HG03457 (cell line): ENCODE measurements around the gene SSR3.
"Not testable (repeated sequence)": the region's sequence is repeated elsewhere in the genome, so short reads cannot be mapped to it uniquely, and the experiment has no call there.

Experiments
- ATAC-seq: cut with Tn5 transposase; IDR thresholded peaks from one replicate; pipeline ENCODE4 v1.9.1; 2021; ENCODE audit warnings: moderate number of reproducible peaks; ENCODE audit not compliant: unreplicated experiment

The SSR3 gene

DNA sequence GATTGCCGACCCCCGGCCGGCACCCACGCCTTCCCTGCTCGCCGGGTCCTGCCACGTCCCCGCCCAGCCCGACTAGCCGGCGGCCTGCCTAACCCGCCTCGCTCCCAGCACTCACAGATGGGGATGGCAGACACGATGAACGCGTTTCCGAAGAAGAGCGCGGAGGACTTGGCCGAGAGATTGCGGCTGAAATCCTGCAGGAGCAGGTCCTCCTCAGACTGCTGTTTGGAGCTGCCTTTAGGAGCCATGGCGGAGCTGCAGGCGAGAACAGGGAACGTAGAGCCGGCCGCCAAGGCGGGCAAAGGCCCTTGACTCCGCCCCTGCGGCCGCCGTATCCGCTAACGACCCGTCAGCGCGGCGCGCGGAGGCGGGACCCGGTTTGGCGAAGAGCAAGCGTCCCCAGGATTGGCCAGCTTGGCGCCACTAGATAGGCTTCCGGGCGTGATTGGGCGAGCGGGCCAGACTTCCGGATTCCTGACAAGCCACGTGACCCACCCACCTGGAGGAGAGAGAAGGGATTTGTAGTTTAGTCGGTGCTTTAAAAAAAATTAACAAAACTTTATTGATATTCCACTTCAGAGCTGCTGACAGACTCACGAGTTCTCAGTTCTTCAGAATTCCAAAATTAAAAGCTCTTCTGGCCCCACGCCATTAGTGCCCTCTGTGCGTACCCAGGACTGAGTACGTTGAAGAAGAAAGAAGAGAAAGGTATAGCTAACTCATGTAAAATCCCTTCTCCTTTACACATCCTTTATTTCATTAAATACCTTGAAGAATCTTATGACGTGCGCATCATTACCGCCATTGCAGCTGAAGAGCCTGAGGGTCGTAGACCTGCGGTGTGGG, at the start of gene SSR3:
Gene SSR3 (minus strand): TSS at position 276 of the 846 bp plus-strand sequence. CDS start 28 bp downstream, at position 248.
- peak; percentile 99 for ATAC-seq

DNA sequence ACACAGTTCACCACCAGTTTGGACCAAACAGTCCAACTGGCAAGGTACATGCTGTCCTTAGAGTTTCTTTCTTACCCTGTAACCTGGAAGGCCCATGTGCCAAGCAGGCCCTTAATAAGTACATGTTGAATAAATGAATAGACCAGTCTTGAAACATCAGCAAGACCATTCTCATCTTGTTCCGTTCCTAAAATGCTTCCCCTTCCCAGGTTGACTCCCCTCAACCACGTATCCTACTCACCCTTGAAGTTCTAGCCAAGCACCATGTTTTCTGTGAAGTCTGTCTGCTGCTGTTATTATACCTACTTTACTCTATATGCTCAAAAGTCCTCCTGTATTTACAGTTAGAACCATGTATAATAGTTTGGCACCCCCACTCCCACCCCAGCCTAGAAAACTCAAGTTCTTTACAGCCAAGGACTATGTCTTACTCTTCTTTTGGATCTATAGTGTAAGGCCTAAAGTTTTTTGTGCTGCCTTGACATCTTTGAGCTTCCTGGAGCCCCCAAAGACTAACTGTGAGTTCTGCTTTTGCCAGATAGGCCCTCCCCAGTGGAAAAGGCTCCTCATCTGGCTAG, 49.2 kb upstream of the SSR3 start:
- ATAC-seq, result no peak

DNA sequence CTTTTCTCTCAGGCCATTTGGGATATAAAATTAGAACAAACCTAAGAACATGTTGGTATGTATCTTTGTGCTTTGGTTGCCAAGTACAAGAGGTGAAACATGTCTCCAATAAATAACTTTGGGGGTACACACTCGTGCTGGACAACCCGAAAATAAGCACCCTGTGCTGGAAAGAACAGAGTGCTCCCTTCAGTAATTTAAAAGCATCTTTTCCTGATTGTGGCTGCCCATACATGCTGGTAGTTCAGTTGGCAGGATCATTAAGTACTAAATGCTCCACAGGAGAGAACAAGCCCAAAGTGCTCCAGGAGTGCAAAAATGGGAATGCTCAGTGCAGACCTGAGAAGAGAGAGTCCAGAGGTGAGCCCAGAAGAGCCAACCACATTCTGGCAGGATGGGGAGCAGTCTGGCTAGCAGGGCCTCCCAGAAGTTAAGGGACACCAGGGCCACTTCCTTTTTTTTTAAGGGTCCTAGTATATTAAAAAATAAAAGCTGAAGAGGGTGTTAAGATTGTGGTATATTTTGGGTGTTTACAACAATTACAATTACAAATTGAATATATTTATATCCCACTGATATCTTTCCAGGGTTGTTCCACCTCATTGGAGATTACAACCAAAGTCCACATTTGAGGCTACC, 48.6 kb upstream of the SSR3 start:
- no peak for ATAC-seq

DNA sequence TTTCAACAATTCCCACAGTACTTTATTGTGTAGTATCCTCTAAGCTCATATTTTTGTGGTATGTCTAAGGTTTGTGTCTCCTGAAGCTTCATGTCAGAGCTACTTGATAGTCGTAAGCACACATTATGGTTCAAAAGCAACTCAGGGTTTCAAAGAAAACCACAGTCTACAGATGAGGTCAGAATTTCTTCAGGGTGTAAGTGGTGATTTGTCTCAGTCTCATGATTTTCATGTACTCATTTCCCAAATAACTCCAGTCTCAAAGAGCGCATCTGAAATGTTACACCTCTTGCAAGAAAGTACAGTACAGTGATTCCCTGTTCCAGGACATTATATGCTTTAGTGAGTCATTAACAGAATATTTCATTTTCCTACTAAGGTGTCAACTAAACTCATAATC, 47.5 kb upstream of the SSR3 start:
- no peak for ATAC-seq

DNA sequence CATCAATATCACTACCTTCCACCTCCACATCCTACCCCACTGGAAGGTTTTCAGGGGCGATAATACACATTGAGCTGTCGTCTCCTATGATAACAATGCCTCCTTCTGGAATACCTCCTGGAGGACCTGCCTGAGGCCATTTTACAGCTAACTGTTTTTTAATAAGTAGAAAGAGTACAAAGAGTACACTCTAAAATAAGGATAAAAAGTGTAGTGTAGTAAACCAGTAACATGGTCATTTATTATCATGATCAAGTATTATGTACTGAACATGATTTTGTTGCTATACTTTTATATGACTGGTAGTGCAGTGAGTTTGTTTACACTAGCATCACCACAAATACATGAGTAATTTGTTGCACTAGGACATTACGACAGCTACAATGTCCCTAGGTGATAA, 46.6 kb upstream of the SSR3 start:
- no peak for ATAC-seq

DNA sequence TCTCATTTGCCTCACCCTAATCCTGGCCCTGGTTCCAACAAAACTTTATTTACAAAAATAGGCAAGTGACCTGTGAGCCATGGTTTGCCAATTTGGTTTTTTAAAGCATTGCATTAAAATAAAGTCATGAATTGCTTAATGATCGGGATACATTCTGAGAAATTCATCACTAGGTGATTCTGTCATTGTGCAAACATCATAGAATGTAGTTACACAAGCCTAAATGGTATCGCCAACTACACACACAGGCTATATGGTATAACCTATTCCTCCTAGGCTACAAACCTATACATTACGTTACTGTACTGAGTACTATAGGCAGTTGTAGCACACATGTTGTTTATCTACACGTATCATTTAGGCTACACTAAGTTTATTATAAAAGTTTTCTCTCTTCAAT, 45.9 kb upstream of the SSR3 start:
- ATAC-seq, result no peak

DNA sequence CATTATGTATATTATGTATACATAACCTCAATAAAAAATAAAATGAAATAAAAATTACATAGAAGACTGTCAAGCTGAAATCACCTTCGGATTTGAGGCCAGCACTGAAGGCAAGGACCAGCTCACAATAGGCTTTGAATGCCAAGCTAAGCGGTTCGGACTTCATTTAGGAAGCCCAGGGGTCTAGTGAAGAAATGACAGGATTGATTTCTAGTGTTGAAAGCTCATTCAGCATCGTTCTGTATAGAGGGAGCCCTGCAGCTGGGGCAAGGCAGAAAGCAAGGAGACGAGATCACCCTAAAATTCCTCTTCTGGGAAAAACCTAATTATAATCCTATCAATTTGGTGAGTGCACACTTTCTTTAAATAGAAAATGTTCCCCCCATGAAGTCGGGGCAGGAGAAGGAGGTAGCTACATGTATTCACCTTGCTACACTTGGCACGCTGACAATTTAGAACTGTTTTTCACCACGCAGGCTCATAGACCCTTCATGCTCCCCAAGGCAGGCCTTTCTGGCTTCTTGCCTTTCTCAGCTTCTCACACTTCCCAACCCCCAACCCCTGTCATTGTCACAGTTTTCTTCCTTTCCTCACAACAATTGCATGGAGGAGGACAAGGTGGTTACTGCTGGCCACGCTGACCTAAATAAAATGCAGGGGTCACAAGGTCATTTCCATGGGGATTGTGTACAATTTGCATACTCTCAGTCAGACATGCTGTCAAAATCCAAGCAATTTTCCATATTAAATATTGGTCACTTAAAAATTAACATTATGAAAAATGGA, 44.4 kb upstream of the SSR3 start:
- no peak for ATAC-seq

DNA sequence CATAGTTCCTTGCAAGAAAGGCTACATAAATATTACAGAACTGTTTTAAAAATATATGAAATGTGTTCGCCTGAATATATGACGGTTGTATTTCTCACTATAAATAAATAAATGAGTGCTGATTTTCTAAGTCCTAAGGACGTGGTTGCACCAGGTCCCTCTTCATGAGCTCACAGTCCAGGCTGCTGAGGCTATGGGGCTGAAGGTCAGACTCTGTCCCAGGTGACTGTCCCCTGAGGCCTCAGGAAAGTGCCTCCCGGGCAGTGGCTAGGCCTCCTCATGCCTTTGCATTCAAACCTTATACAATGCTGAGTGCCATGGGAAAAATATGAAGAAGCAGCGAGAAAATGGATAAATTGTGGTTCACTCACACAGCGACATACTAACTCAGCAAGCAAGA, 43.5 kb upstream of the SSR3 start:
- no peak for ATAC-seq

DNA sequence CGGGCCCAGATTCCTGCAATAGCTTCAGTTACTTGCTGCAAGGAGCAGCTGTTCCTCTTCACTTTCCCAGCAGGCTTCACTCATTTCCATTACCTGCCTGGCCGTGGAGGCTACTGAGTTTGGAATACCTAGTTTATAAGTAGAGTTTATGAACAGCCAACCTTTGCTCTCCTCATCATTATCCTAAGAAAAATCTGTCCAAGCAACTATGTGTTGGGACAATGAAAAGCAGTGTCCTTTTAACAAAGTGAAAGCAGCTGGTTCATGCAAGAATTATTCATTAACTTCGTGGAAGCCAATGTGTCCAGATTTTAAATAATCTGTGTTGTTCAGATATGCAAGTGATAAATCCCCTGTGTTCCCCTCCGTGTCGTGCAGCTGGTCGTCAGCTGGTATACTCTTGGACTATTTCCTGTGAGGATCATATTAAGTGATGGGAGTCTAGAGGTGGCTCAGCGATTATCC, 39.3 kb upstream of the SSR3 start:
- no peak for ATAC-seq

DNA sequence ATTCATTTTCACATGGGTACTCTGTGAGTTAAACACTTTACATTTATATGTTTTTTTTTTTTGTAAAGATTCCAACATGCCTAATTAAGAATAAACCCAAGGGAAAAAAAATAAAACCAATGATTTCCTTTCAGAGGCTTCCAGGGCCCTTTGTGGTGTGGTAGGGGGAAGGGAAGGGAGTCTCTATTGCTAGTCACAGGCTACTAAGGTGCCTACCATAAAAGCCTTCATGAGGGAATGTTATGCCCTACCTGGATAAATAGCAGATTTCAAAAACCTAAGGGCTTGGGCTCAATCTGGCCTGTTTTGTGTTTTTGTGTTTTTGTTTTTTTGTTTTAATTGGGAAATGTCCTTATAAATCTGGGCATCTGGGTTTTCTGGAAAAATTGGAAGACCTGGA, 38.9 kb upstream of the SSR3 start:
- ATAC-seq, result no peak

DNA sequence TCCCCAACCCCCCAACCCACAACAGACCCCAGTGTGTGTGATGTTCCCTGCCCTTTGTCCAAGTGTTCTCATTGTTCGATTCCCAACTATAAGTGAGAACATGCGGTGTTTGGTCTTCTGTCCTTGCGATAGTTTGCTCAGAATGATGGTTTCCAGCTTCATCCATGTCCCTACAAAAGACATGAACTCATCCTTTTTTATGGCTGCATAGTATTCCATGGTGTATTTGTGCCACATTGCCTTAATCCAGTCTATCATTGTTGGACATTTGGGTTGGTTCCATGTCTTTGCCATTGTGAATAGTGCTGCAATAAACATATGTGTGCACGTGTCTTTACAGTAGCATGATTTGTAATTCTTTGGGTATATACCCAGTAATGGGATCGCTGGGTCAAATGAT, 34.9 kb upstream of the SSR3 start:
- ATAC-seq, result not testable (repeated sequence)

DNA sequence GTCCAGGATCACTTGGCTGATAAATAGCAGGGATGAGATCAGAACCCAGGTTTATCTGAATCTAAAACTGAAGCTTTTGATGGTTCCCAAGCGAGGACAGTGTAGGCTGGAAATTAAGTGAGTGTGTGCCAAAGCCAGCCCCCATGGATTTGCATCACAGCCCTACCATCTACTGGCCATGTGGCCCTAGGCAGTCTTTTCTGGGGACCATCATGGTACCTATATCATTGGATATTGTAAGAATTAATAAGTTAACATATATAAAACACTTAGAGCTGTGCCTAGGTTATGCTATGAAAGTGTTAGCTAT, 32.8 kb upstream of the SSR3 start:
- no peak for ATAC-seq

DNA sequence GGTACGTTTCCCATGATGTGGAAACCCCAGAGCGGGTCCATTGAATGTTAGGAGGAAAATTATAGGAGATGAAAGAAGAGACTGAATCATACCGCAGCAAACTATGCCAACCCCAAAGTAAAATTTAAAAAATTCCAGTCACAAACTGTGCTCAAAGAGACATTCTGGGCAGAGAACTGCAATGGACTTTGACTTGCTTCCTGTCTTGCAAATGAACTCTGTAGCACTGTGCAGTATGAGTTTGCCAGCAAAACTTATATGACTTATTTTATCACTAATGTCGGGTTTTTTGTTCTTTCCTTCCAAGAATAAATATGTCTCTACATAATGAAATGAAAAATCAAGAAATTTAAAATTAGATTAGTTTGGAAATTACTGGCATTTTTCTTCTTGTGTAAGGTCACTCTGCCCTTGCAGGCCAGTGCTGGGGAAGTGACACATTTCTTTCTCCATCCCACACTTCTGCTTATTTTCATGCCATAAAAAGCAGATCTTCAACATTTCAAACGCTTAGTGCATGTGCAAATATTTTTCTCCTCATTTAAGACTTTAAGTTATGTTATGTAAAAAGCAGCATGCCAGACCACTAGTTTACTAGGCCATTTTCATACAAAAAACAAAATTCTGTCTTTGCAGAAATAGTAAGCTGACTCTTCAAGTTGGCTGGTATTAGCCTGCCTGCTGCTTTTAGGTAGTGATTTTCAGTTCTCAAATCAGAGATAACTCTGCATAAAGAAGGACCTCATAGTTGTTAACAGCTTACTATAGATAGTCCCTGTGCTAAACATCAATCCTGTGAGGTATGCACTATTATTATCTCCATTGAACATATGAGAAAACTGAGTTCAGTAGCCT, 32.2 kb upstream of the SSR3 start:
- ATAC-seq, result no peak

DNA sequence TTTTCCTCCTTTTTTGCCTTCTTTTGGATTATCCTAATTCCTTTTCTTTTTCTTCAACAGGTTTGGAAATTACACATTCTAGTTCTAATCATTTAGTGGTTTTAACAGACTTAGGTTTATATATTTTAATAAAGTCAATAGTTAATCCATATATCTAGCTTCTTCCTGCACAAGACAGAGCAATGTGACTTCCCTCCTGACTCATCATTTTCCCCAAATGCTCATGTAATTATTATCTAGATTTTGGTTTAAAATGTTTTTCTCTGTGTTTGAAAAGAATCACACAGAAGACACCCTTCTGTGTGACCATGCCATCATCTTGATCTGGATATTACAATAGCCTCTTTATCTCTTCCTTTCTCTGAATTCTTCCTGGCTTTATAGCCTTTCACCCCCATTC, 28.6 kb upstream of the SSR3 start:
- ATAC-seq, result no peak

DNA sequence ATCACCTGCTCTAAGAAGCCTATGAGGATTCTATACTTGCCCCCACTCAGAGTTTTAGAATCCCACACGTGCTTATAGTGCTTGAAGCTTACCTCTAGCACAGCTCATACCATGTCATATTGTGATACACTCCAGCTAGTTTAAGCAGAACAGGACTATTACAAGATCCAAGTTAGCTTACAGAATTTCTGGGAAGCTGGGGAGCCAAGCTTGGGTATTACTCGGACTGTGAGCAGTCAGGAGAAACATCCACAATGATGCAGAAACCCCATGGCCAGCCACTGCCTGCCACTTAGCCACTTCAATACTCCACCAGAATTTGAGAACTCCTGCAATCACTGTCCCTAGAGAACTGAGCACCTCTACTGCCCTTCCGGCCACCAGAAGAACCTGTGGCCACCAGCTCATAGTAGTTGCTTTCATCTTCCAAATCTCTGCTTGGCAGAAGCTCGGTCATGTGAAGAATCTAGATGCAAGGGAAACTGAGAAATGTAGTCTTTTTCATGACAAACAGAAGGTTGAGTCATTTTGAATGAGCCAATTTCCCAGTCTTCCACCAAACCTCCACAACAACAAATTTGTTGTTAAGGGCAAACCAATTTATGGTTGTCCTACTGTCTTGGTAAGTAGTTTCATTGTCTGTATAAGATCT, 27.7 kb upstream of the SSR3 start:
- peak; percentile 59 for ATAC-seq

DNA sequence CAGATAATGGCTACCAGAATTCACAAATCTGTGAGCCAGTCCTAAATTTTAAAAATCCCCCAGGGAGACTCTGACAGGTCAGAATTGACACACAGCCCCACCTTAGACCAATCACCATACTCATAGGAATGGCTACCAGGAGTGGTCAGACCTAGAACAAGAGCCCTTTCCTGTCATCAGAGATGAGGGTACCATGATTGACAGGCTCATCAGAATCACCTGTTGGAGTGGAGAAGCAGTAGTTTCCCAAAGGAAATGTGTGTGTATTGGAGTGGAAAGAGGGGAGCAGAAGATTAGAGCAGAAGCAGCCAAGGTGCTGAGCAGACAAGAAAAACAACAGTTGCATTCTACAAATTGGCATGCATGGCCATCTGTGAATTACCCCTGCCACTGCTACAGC, 27.0 kb upstream of the SSR3 start:
- ATAC-seq, result no peak

DNA sequence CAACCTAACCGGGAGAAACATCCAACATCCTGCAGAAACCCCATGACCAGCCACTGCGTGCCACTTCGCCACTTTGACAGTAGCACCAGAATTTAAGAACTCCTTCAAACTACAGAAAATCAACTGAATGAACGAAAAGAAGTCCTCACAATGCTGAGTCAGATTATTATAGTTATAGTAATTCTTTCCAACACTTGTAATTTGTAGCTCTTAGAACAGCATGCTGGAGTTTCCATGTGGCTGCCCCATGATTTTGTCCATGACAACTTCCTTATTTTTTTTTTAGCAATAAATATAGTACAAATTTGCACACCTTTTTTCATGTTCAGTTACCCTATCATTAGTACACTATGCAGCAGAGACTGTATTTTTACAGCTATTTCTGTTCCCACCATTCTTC, 26.1 kb upstream of the SSR3 start:
- no peak for ATAC-seq

DNA sequence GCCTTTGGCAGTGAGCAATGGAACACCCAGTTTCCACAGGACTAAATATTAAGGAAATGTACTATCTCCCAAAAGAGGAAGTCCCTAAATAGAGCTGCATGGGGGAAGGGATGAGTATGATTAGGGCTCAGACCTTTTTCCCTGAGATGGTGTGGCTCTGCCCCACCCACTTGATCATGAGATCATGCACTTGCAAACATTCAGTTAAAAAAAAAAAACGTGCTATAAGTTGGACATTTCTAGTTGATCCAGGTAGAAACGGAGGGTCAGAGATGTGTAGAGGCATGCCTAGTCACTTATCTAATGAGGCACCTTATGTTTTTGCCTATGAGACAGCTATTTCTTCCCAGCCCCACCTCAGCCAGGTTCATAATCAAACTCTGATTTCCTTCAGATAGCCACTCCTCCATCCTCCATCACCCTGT, 24.5 kb upstream of the SSR3 start:
- ATAC-seq, result no peak

DNA sequence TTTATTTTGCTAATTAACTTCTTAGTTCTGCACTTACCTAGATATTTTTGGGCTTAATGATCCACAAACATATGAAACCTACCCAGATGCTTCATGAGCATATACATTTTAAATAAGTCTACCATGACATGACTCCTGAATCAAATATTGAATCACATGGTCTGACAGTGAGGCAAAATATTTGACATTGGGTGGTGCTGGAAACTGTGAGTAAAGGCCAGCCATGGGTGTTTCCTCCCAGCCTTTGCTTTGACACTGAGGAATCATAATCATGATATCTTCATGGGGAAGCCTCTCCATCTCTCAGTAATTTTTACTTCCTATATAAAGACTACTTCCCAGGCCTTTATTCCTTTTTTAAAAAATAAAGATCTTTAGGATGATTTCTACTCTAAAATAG, 22.8 kb upstream of the SSR3 start:
- no peak for ATAC-seq
